Adrenal gland (tissue), 5 donors: Measurements from ENCODE around the gene GJB2.

Experiments used
- POLR2A ChIP-seq, 2 donors: fragments of 450-650 bp; IDR thresholded peaks; one replicate each; pipeline ENCODE4 v1.6.1; 2017; ENCODE audit warnings: antibody characterized with exemption in 2 of 2, mild to moderate bottlenecking in 2 of 2, moderate library complexity in 1 of 2
- TF ChIP-seq, protein P1 (sequence below), 6 experiments: fragments of 450-650 bp in 4 of 6; fragments of 200-600 bp in 2 of 6; sonication (generic) in 1 of 6; IDR thresholded peaks; 1 replicate in 5 of 6; 2 replicates in 1 of 6; pipeline versions ENCODE4 v1.5.1 to v1.8.0; 2016 to 2021; ENCODE audit warnings: antibody characterized with exemption in 6 of 6, mild to moderate bottlenecking in 2 of 6, moderate library complexity in 1 of 6
- donor health status: DM: no; HTN: no; CAD: no.

- TF ChIP-seq, protein P1, sequence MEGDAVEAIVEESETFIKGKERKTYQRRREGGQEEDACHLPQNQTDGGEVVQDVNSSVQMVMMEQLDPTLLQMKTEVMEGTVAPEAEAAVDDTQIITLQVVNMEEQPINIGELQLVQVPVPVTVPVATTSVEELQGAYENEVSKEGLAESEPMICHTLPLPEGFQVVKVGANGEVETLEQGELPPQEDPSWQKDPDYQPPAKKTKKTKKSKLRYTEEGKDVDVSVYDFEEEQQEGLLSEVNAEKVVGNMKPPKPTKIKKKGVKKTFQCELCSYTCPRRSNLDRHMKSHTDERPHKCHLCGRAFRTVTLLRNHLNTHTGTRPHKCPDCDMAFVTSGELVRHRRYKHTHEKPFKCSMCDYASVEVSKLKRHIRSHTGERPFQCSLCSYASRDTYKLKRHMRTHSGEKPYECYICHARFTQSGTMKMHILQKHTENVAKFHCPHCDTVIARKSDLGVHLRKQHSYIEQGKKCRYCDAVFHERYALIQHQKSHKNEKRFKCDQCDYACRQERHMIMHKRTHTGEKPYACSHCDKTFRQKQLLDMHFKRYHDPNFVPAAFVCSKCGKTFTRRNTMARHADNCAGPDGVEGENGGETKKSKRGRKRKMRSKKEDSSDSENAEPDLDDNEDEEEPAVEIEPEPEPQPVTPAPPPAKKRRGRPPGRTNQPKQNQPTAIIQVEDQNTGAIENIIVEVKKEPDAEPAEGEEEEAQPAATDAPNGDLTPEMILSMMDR (IDR thresholded peaks at IDR 0.05) = no peak
- TF ChIP-seq POLR2A (IDR thresholded peaks at IDR 0.05) = no peak
Observed at GRCh38 chr13:20227288-20227687, 34.5 kb upstream of the GJB2 start.
